DMS79 (cell line): ENCODE data around the gene NKX2-3.

ENCODE experiments used
- DNase-seq: peaks from one replicate; lab custom pipeline; 2025; lab: John Stamatoyannopoulos, UW

NKX2-3 gene

GRCh38 chr10:99526861-99527504, 5.8 kb upstream of the NKX2-3 start:
- no peak for DNase-seq

- no peak for DNase-seq
These were observed 4.9 kb upstream of the NKX2-3 start for GRCh38 chr10:99527526-99528493.

- DNase-seq = no peak
These were observed 4.0 kb upstream of the NKX2-3 start for GRCh38 chr10:99528494-99529441.

GRCh38 chr10:99529591-99530107, 3.1 kb upstream of the NKX2-3 start:
- no peak for DNase-seq

- no peak for DNase-seq
These were observed 2.4 kb upstream of the NKX2-3 start for GRCh38 chr10:99530108-99531025.

GRCh38 chr10:99531026-99531695, 1.6 kb upstream of the NKX2-3 start:
- no peak for DNase-seq

GRCh38 chr10:99531696-99532593, 797 bp upstream of the NKX2-3 start:
- no peak for DNase-seq

- no peak for DNase-seq
These were observed 1.0 kb downstream of the NKX2-3 start for GRCh38 chr10:99533496-99534449.

- no peak for DNase-seq
These were observed 1.8 kb downstream of the NKX2-3 start for GRCh38 chr10:99534450-99534938.

GRCh38 chr10:99534939-99535763, 2.4 kb downstream of the NKX2-3 start:
- DNase-seq = no peak

- no peak for DNase-seq
These were observed 3.1 kb downstream of the NKX2-3 start for GRCh38 chr10:99535764-99536337.

GRCh38 chr10:99536338-99537085, 3.8 kb downstream of the NKX2-3 start:
- DNase-seq = no peak

GRCh38 chr10:99537086-99537988, 4.6 kb downstream of the NKX2-3 start:
- DNase-seq = no peak

- DNase-seq = no peak
These were observed 5.5 kb downstream of the NKX2-3 start for GRCh38 chr10:99537989-99538917.
